H9 (cell line): ENCODE results near the gene SEPTIN5. TPM values are rescaled to one million over a fixed set of nuclear protein-coding genes. Genes with fewer than 3 reads are reported as not detected.

Experiments used
- DNase-seq: peaks from one replicate; pipeline ENCODE4 v3.0.0-alpha.2; 2017
- H2AFZ ChIP-seq: one replicate; pipeline ENCODE4 v1.6.1; 2013; ENCODE audit warnings: mild to moderate bottlenecking, low read length, control low read depth, moderate library complexity
- H2AK5ac ChIP-seq: 2 replicates; pipeline ENCODE4 v1.6.1; 2013; ENCODE audit warnings: low read length, control low read depth, mixed read lengths; ENCODE audit not compliant: insufficient read length
- H2BK120ac ChIP-seq: one replicate; pipeline ENCODE4 v1.6.1; 2013; ENCODE audit warnings: low read depth, mild to moderate bottlenecking, low read length, control low read depth, inconsistent platforms; ENCODE audit not compliant: poor library complexity, severe bottlenecking
- H2BK12ac ChIP-seq: 2 replicates; pipeline ENCODE4 v1.6.1; 2013; ENCODE audit warnings: low read length, control low read depth, mixed read lengths, low read depth; ENCODE audit not compliant: insufficient read length
- H2BK15ac ChIP-seq: 2 replicates; pipeline ENCODE4 v1.6.1; 2013; ENCODE audit warnings: low read depth, low read length, control low read depth
- H2BK20ac ChIP-seq: one replicate; pipeline ENCODE4 v1.6.1; 2013; ENCODE audit warnings: low read depth, mild to moderate bottlenecking, low read length, control low read depth, inconsistent platforms; ENCODE audit not compliant: poor library complexity, severe bottlenecking
- H2BK5ac ChIP-seq: 2 replicates; pipeline ENCODE4 v1.6.1; 2013; ENCODE audit warnings: low read length, control low read depth, mixed read lengths; ENCODE audit not compliant: insufficient read length
- H3K14ac ChIP-seq: 2 replicates; pipeline ENCODE4 v1.6.1; 2013; ENCODE audit warnings: low read length, control low read depth; ENCODE audit not compliant: insufficient read depth
- H3K18ac ChIP-seq: 2 replicates; pipeline ENCODE4 v1.6.1; 2013; ENCODE audit warnings: low read depth, mild to moderate bottlenecking, mixed read lengths, low read length, control low read depth; ENCODE audit not compliant: insufficient read length
- H3K23ac ChIP-seq: 2 replicates; pipeline ENCODE4 v1.6.1; 2013; ENCODE audit warnings: low read length, control low read depth, mixed read lengths, low read depth; ENCODE audit not compliant: insufficient read length
- H3K23me2 ChIP-seq: 2 replicates; pipeline ENCODE4 v1.6.1; 2013; ENCODE audit warnings: low read depth, mild to moderate bottlenecking, mixed read lengths, low read length, control low read depth; ENCODE audit not compliant: insufficient read length, poor library complexity, severe bottlenecking
- H3K27ac ChIP-seq: 2 replicates; pipeline ENCODE4 v1.5.1; 2013; ENCODE audit warnings: low read length, control low read depth, mixed read lengths, low read depth; ENCODE audit not compliant: insufficient read length
- H3K27me3 ChIP-seq: 2 replicates; pipeline ENCODE4 v1.6.1; 2013; ENCODE audit warnings: low read length, control low read depth, inconsistent platforms; ENCODE audit not compliant: insufficient read depth
- H3K4ac ChIP-seq: 2 replicates; pipeline ENCODE4 v1.6.1; 2013; ENCODE audit warnings: low read depth, mild to moderate bottlenecking, control low read depth, inconsistent platforms, low read length, moderate library complexity
- H3K4me1 ChIP-seq: 2 replicates; pipeline ENCODE4 v1.6.1; 2013; ENCODE audit warnings: low read length, control low read depth, inconsistent platforms; ENCODE audit not compliant: insufficient read depth
- H3K4me2 ChIP-seq: 2 replicates; pipeline ENCODE4 v1.6.1; 2013; ENCODE audit warnings: low read length, control low read depth, mixed read lengths; ENCODE audit not compliant: insufficient read length, insufficient read depth
- H3K56ac ChIP-seq: 2 replicates; pipeline ENCODE4 v1.6.1; 2013; ENCODE audit warnings: low read depth, mild to moderate bottlenecking, mixed read lengths, low read length, control low read depth; ENCODE audit not compliant: insufficient read length
- H3K79me1 ChIP-seq: 2 replicates; pipeline ENCODE4 v1.6.1; 2013; ENCODE audit warnings: low read depth, mild to moderate bottlenecking, moderate library complexity, low read length, control low read depth, inconsistent platforms; ENCODE audit not compliant: insufficient read depth, poor library complexity, severe bottlenecking
- H3K79me2 ChIP-seq: 2 replicates; pipeline ENCODE4 v1.6.1; 2013; ENCODE audit warnings: low read length, control low read depth, inconsistent platforms; ENCODE audit not compliant: insufficient read depth
- H3K9ac ChIP-seq: 2 replicates; pipeline ENCODE4 v1.6.1; 2013; ENCODE audit warnings: low read length, control low read depth, mixed read lengths; ENCODE audit not compliant: insufficient read length; ENCODE audit errors: extremely low read depth
- H3K9me3 ChIP-seq: one replicate; pipeline ENCODE4 v1.6.1; 2013; ENCODE audit warnings: low read depth, low read length, inconsistent platforms; ENCODE audit not compliant: control insufficient read depth
- H3T11ph ChIP-seq: one replicate; pipeline ENCODE4 v1.6.1; 2013; ENCODE audit warnings: mild to moderate bottlenecking, low read length, control low read depth, inconsistent platforms
- H4K20me1 ChIP-seq: one replicate; pipeline ENCODE4 v1.6.1; 2013; ENCODE audit not compliant: control insufficient read depth, insufficient read length, insufficient read depth
- H4K5ac ChIP-seq: 2 replicates; pipeline ENCODE4 v1.6.1; 2013; ENCODE audit warnings: low read depth, mild to moderate bottlenecking, mixed read lengths, low read length, control low read depth; ENCODE audit not compliant: insufficient read length
- H4K8ac ChIP-seq: replicated peaks from 2 replicates; pipeline ENCODE4 v1.6.1; 2013; ENCODE audit warnings: low read length, control low read depth, mixed read lengths, low read depth; ENCODE audit not compliant: insufficient read length
- H4K91ac ChIP-seq: 2 replicates; pipeline ENCODE4 v1.6.1; 2013; ENCODE audit warnings: low read depth, mild to moderate bottlenecking, moderate library complexity, mixed read lengths, low read length, control low read depth; ENCODE audit not compliant: insufficient read length
- H3K27ac Mint-ChIP-seq, 3 experiments: 2 replicates in 2 of 3; 3 replicates in 1 of 3; pipeline ENCODE4 v1.8.0; 2020 to 2021; ENCODE audit warnings: mixed read lengths in 3 of 3, mild to moderate bottlenecking in 1 of 3, moderate library complexity in 1 of 3
- H3K27me3 Mint-ChIP-seq: 2 replicates; pipeline ENCODE4 v1.8.0; 2021; ENCODE audit warnings: low read depth, mild to moderate bottlenecking, moderate library complexity, mixed read lengths
- H3K36me3 Mint-ChIP-seq, 3 experiments: 2 replicates in 2 of 3; 3 replicates in 1 of 3; pipeline ENCODE4 v1.8.0; 2020 to 2021; ENCODE audit warnings: low read depth in 3 of 3, mixed read lengths in 3 of 3; ENCODE audit not compliant: insufficient read depth in 1 of 3
- H3K4me1 Mint-ChIP-seq, 2 experiments: 2 replicates each; pipeline ENCODE4 v1.8.0; 2020; ENCODE audit warnings: mixed read lengths in 2 of 2
- H3K4me3 Mint-ChIP-seq, 2 experiments: 2 replicates in 1 of 2; 3 replicates in 1 of 2; pipeline ENCODE4 v1.8.0; 2020 to 2021; ENCODE audit warnings: mild to moderate bottlenecking in 2 of 2, mixed read lengths in 2 of 2, moderate library complexity in 1 of 2
- H3K9me3 Mint-ChIP-seq, 2 experiments: 2 replicates in 1 of 2; 3 replicates in 1 of 2; pipeline ENCODE4 v1.8.0; 2020; ENCODE audit warnings: mild to moderate bottlenecking in 2 of 2, mixed read lengths in 2 of 2, moderate library complexity in 1 of 2
- CTCF ChIP-seq: fragments of 200-600 bp; sonication (generic); conservative IDR thresholded peaks from 3 replicates; pipeline ENCODE4 v1.8.0; 2021; ENCODE audit warnings: antibody characterized with exemption, mild to moderate bottlenecking
- WGBS: extraction: QIAGEN DNeasy Blood & Tissue Kit; methylation state at CpG from one replicate; pipeline ENCODE4 v1.1.7; 2013; ENCODE audit warnings: missing lambda C conversion rate, low lambda C conversion rate, mixed read lengths; ENCODE audit not compliant: insufficient read length; ENCODE audit errors: extremely low coverage; 5-methylcytosine and 5-hydroxymethylcytosine counted together
- total RNA-seq: library from RNA; stranded (reverse); gene quantifications from 2 replicates; pipeline ENCODE4 v1.2.1, GENCODE V29; 2021

The SEPTIN5 gene
- total RNA-seq, 1 experiment from 2014 or later = 17.8 TPM

GRCh38 chr22:19739448-19739895 lies 25.2 kb downstream of the SEPTIN5 start:
- Histone ChIP-seq H3K4me2 (no peak overlapping the region), H3K9me3 (no peaks in the 10 kb centered on the region), H4K20me1 (no peaks in the 10 kb centered on the region), H2BK15ac (no peak overlapping the region), H3K79me1 (no peaks in the 10 kb centered on the region), H3K23ac (no peak overlapping the region), H3K27ac (no peak overlapping the region), H2AFZ (no peak overlapping the region), H4K8ac (no peak overlapping the region), H3K4me1 (no peaks in the 10 kb centered on the region), H3K79me2 (no peaks in the 10 kb centered on the region), H2AK5ac (no peak overlapping the region), H2BK120ac (no peak overlapping the region), H3K14ac (no peak overlapping the region), H3K27me3 (no peaks in the 10 kb centered on the region), H2BK5ac (no peak overlapping the region), H3K23me2 (no peaks in the 10 kb centered on the region), H3K56ac (no peak overlapping the region), H4K5ac (no peak overlapping the region), H3K9ac (no peak overlapping the region), H2BK20ac (no peak overlapping the region), H3K18ac (no peak overlapping the region), H3K4ac (no peak overlapping the region), H2BK12ac (no peak overlapping the region), H3T11ph (no peak overlapping the region), H4K91ac (no peak overlapping the region)
- Mint-ChIP-seq H3K27ac (no peak overlapping the region), H3K36me3 (no peaks in the 10 kb centered on the region), H3K9me3 (no peaks in the 10 kb centered on the region), H3K4me3 (no peak overlapping the region), H3K4me1 (peaks cover 6 to 12% of the 10 kb centered on the region in 2 experiments), H3K27me3 (peaks cover 11% of the 10 kb centered on the region)
- no peak for DNase-seq
- WGBS = no CpG with 5 or more reads among the region's 16 CpGs
- TF ChIP-seq CTCF = no peak
